ENCODE measurements around the gene SSR1. TPM values are rescaled to one million over a fixed set of nuclear protein-coding genes. Genes with fewer than 3 reads are reported as not detected.
"Not testable (repeated sequence)": the region's sequence is repeated elsewhere in the genome, so short reads cannot be mapped to it uniquely, and the experiment has no call there.

The SSR1 gene
- total RNA-seq, 1 donor from 2014 or later, result 41.9 TPM

DNA sequence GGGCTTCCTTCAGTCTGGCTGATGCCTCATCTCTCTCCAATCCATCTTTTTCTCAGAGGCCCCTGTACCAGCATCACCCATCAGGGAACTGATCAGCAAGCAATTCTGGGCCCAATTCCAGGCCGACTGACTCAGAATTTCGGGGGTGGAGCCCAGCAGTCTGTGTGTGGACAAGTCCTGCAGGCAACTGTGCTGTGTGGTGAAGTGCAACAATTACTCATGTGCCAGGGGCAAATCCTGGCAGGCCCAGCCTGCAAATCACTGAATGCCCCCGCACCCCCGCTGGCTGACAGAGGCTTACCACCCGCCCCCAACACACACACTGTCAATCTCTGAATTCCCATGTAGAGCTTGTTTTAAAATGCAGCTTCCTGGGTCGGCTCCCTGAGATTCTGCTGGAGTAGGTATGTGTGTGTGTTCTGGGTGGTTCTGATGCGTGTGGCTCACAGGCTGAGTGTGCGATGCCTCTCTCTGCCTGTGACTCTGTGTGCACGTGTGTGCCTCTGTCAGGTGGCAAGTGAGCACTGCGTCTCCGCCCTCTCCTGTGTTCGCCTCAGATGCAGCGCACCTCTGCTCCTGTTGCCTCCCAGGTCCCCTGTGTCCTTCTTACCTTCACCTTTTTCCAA, 45.4 kb downstream of the SSR1 start:
- H3K4me3 ChIP-seq (ENCODE audit: low read depth, low read length), result no peak overlapping the region
- peak; percentile 69 for DNase-seq (ENCODE audit: low read depth)
- TF ChIP-seq, protein P1, sequence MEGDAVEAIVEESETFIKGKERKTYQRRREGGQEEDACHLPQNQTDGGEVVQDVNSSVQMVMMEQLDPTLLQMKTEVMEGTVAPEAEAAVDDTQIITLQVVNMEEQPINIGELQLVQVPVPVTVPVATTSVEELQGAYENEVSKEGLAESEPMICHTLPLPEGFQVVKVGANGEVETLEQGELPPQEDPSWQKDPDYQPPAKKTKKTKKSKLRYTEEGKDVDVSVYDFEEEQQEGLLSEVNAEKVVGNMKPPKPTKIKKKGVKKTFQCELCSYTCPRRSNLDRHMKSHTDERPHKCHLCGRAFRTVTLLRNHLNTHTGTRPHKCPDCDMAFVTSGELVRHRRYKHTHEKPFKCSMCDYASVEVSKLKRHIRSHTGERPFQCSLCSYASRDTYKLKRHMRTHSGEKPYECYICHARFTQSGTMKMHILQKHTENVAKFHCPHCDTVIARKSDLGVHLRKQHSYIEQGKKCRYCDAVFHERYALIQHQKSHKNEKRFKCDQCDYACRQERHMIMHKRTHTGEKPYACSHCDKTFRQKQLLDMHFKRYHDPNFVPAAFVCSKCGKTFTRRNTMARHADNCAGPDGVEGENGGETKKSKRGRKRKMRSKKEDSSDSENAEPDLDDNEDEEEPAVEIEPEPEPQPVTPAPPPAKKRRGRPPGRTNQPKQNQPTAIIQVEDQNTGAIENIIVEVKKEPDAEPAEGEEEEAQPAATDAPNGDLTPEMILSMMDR (conservative IDR thresholded peaks at IDR 0.05; ENCODE audit: low read depth, low read length), result no peak

DNA sequence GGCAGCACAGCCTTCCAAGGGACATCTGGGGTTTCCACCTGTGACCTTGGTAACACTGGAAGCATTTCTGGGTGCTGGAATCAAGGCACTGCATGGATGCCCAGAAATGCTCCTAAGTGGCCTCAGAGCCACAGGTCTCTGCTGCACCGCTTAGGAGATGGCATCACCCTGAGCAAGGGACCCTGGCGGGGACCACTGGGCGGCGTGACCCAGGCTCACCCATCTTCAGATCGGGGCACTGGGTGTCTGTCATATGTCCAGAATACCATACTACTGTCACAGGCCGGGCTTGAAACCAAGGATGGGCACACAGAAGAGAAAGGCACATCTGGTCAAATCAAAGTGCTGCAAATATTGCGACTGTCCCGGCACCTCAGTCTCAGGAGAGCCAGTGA, 45.9 kb downstream of the SSR1 start:
- TF ChIP-seq, protein P1 (conservative IDR thresholded peaks at IDR 0.05; ENCODE audit: low read depth, low read length), result no peak
- no peak overlapping the region for H3K4me3 ChIP-seq (ENCODE audit: low read depth, low read length)
- no peak for DNase-seq (ENCODE audit: low read depth)

GRCh38 chr6:7265385-7265726, 47.6 kb downstream of the SSR1 start:
- not testable (repeated sequence) for H3K4me3 ChIP-seq (ENCODE audit: low read depth, low read length); DNase-seq (ENCODE audit: low read depth)

DNA sequence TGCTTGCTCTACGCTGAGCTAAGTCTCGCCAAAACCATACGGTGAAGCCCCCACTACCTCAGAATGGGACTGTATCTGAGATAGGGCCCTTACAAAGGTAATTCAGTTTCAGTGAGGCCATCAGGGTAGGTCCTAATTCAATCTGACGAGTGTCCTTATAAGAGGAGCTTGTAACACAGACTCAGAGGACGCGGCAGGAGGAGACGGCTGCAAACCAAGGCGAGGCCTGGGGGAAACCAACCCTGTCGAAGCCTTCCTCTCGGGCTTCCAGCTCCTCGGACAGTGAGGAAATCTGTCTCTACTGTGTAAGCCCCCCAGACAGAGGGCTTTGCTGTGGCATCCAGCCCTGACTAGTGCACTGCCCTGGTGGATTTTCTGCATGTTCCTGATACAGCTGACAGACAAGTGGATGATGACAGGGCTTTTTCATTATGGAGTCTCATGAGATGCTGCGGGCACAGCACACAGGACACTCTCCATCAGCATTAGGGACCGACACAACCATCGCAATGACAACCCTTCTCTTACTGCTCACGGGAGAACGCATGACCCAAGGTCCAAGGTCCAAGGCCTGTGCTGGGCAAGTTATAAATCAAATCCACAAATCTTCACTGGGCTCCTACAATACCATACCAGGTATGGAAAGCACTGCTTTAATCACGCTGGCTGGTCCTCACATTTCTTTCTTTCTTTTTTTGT, 48.2 kb downstream of the SSR1 start:
- TF ChIP-seq, protein P1 (conservative IDR thresholded peaks at IDR 0.05; ENCODE audit: low read depth, low read length), result no peak
- H3K4me3 ChIP-seq (ENCODE audit: low read depth, low read length), result no peak overlapping the region
- no peak for DNase-seq (ENCODE audit: low read depth)

GRCh38 chr6:7264041-7264440, 49.0 kb downstream of the SSR1 start:
- TF ChIP-seq, protein P1 (conservative IDR thresholded peaks at IDR 0.05; ENCODE audit: low read depth, low read length), result no peak
- no peak for DNase-seq (ENCODE audit: low read depth)
- no peak overlapping the region for H3K4me3 ChIP-seq (ENCODE audit: low read depth, low read length)

DNA sequence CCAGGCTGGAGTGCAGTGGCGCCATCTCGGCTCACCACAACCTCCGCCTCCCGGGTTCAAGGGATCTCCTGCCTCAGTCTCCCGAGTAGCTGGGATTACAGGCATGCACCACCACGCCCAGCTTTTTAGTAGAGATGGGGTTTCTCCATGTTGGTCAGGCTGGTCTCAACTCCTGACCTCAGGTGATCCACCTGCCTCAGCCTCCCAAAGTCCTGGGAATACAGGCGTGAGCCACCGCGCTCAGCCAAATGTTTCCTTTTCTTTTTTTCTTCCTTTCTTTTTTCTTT, 49.5 kb downstream of the SSR1 start:
- not testable (repeated sequence) for H3K4me3 ChIP-seq (ENCODE audit: low read depth, low read length); DNase-seq (ENCODE audit: low read depth)

DNA sequence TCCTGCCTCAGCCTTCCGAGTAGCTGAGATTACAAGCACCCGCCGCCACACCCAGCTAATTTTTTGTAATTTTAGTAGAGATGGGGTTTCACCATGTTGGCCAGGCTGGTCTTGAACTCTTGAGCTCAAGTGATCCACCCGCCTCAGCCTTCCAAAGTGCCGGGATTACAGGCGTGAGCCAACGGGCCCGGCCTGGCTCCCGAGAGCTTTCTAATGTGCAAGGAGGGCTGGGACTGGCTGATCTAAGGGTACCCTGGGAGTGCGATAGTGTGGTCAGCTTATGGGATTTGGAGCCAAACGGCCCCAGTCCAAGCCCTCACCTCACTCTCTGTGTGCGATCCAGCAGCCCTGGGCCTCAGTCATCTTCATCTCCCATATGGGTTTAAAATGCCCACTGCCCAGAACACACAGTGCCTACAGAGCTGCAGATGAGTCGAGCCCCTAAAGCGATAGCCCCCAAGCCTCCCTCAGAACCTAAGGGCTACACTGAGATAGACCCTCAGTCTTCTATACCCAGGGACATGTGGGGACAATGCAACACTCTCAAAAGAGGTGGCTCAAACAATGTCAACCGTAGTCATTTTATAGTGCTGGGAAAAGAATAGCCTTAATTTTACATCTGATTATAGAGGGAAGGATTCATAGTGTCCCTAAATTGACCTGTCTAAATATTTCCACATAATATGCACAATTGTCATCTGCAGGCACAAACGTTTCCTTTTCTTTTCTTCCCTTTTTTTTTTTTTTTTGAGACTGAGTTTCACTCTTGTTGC, 50.1 kb downstream of the SSR1 start:
- H3K4me3 ChIP-seq (ENCODE audit: low read depth, low read length), result no peak overlapping the region
- TF ChIP-seq, protein P1 (conservative IDR thresholded peaks at IDR 0.05; ENCODE audit: low read depth, low read length), result no peak
- no peak for DNase-seq (ENCODE audit: low read depth)
